Neutrophil (primary cell): ENCODE measurements around the gene KPNA3.

Experiments used
- H3K27ac ChIP-seq: fragments of 200-600 bp; sonication (generic); 2 replicates; pipeline ENCODE4 v1.5.1; 2016; ENCODE audit warnings: mild to moderate bottlenecking, moderate library complexity
- H3K27me3 ChIP-seq: fragments of 200-600 bp; sonication (generic); 2 replicates; pipeline ENCODE4 v1.6.0; 2016; ENCODE audit warnings: mild to moderate bottlenecking
- H3K36me3 ChIP-seq: fragments of 200-600 bp; sonication (generic); 2 replicates; pipeline ENCODE4 v1.5.1; 2017
- H3K4me1 ChIP-seq, 2 experiments: fragments of 200-600 bp in 1 of 2; sonication (generic) in 1 of 2; 1 replicate in 1 of 2; 2 replicates in 1 of 2; pipeline versions ENCODE4 v1.5.1 to v1.6.1; 2013 to 2016; ENCODE audit warnings: low read depth in 1 of 2, low read length in 1 of 2, mild to moderate bottlenecking in 1 of 2, moderate library complexity in 1 of 2; ENCODE audit not compliant: control insufficient read depth in 1 of 2, insufficient read depth in 1 of 2
- H3K4me3 ChIP-seq, 2 experiments: fragments of 200-600 bp in 1 of 2; sonication (generic) in 1 of 2; 1 replicate in 1 of 2; 2 replicates in 1 of 2; pipeline ENCODE4 v1.5.1; 2013 to 2016; ENCODE audit warnings: low read depth in 1 of 2, low read length in 1 of 2, mild to moderate bottlenecking in 1 of 2, moderate library complexity in 1 of 2
- H3K9me3 ChIP-seq: fragments of 200-600 bp; sonication (generic); 2 replicates; pipeline ENCODE4 v1.5.1; 2016
- TF ChIP-seq, protein P1 (sequence below): fragments of 200-600 bp; sonication (generic); IDR thresholded peaks from 2 replicates; pipeline ENCODE4 v1.5.1; 2016; ENCODE audit warnings: antibody characterized with exemption

KPNA3 gene

DNA sequence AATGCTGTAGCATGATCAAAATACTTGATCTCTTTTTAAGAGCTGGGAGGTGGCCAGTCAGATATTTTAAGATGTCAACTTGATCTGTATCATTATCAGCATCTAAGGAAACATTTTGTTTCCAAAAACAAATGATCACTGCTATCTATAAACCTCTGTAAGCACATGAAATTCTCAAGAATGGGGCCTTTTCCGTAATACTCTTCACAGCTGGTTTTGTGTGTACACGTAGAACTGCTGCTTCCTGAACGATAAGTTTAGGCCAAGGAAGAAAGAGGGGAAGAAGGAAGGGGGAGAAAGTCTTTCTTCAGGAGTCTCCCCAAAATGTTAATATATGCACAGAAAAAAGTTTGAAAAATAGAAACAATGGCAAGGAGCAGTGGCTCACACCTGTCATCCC, 138.5 kb downstream of the KPNA3 start:
- no peaks in the 10 kb centered on the region for H3K36me3 ChIP-seq
- no peak overlapping the region for H3K4me3 ChIP-seq
- H3K9me3 ChIP-seq = no peaks in the 10 kb centered on the region
- TF ChIP-seq, protein P1, sequence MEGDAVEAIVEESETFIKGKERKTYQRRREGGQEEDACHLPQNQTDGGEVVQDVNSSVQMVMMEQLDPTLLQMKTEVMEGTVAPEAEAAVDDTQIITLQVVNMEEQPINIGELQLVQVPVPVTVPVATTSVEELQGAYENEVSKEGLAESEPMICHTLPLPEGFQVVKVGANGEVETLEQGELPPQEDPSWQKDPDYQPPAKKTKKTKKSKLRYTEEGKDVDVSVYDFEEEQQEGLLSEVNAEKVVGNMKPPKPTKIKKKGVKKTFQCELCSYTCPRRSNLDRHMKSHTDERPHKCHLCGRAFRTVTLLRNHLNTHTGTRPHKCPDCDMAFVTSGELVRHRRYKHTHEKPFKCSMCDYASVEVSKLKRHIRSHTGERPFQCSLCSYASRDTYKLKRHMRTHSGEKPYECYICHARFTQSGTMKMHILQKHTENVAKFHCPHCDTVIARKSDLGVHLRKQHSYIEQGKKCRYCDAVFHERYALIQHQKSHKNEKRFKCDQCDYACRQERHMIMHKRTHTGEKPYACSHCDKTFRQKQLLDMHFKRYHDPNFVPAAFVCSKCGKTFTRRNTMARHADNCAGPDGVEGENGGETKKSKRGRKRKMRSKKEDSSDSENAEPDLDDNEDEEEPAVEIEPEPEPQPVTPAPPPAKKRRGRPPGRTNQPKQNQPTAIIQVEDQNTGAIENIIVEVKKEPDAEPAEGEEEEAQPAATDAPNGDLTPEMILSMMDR = no peak
- H3K27me3 ChIP-seq = no peaks in the 10 kb centered on the region
- no peak overlapping the region for H3K27ac ChIP-seq
- H3K4me1 ChIP-seq = peaks cover 3 to 6% of the 10 kb centered on the region in 2 experiments

DNA sequence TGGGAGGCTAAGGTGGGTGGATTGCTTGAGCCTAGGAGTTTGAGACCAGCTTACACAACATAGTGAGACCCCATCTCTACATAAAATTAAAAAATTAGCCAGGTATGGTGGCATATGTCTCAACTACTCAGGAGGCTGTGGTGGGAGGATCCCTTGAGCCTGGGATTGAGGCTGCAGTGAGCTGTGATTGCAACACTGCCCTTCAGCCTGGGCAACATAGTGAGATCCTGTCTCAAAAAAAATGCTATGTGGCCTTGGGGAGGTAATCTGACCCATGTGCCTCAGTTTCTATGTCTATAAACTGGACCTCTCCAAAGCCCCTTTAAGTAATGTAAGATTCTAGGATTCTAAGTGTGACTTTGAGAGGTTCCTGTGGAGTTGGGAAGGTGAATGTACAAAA, 139.0 kb downstream of the KPNA3 start:
- H3K9me3 ChIP-seq = no peaks in the 10 kb centered on the region
- H3K4me3 ChIP-seq = no peak overlapping the region
- peaks cover 3 to 6% of the 10 kb centered on the region in 2 experiments for H3K4me1 ChIP-seq
- no peaks in the 10 kb centered on the region for H3K36me3 ChIP-seq
- H3K27me3 ChIP-seq = no peaks in the 10 kb centered on the region
- TF ChIP-seq, protein P1 = no peak
- no peak overlapping the region for H3K27ac ChIP-seq

GRCh38 chr13:49652355-49653305, 139.9 kb downstream of the KPNA3 start:
- TF ChIP-seq, protein P1 = no peak
- Histone ChIP-seq H3K27me3 (no peaks in the 10 kb centered on the region), H3K36me3 (no peaks in the 10 kb centered on the region), H3K27ac (no peak overlapping the region), H3K4me3 (no peak overlapping the region), H3K4me1 (peaks cover 3 to 6% of the 10 kb centered on the region in 2 experiments), H3K9me3 (no peaks in the 10 kb centered on the region)

GRCh38 chr13:49651570-49652354, 140.7 kb downstream of the KPNA3 start:
- Histone ChIP-seq H3K4me3 (no peak overlapping the region), H3K4me1 (peaks cover 3 to 6% of the 10 kb centered on the region in 2 experiments), H3K27me3 (no peaks in the 10 kb centered on the region), H3K36me3 (no peaks in the 10 kb centered on the region), H3K27ac (no peak overlapping the region), H3K9me3 (no peaks in the 10 kb centered on the region)
- TF ChIP-seq, protein P1 = no peak

DNA sequence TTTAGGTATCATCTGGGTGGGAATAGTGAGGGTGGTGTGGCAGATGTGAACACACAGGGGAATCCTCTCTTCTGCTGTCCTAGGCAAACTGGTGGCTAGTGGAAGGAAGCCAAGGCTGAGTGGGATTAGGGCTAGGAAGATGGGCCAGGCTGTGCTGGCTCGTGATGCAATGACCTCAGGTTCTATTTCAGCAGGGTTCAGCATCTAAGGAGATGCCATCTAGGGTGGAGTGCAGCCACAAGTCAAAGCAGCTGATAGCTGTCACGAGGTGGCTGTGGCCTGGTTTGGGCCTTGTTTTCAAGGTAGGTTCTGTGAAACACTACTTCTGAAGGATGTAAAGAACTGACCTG, 142.5 kb downstream of the KPNA3 start:
- Histone ChIP-seq H3K4me1 (peaks cover 12 to 16% of the 10 kb centered on the region in 2 experiments), H3K4me3 (no peak overlapping the region), H3K27ac (no peak overlapping the region), H3K9me3 (no peaks in the 10 kb centered on the region), H3K27me3 (no peaks in the 10 kb centered on the region), H3K36me3 (no peaks in the 10 kb centered on the region)
- TF ChIP-seq, protein P1 = no peak
